CD4-positive, alpha-beta T cell treated with Interleukin-21 for 1 hour (primary cell): Measurements from ENCODE around the gene TARS1.

Source experiments
- DNase-seq: peaks from one replicate; pipeline ENCODE4 v3.0.0-alpha.2; 2020

TARS1 gene

DNA sequence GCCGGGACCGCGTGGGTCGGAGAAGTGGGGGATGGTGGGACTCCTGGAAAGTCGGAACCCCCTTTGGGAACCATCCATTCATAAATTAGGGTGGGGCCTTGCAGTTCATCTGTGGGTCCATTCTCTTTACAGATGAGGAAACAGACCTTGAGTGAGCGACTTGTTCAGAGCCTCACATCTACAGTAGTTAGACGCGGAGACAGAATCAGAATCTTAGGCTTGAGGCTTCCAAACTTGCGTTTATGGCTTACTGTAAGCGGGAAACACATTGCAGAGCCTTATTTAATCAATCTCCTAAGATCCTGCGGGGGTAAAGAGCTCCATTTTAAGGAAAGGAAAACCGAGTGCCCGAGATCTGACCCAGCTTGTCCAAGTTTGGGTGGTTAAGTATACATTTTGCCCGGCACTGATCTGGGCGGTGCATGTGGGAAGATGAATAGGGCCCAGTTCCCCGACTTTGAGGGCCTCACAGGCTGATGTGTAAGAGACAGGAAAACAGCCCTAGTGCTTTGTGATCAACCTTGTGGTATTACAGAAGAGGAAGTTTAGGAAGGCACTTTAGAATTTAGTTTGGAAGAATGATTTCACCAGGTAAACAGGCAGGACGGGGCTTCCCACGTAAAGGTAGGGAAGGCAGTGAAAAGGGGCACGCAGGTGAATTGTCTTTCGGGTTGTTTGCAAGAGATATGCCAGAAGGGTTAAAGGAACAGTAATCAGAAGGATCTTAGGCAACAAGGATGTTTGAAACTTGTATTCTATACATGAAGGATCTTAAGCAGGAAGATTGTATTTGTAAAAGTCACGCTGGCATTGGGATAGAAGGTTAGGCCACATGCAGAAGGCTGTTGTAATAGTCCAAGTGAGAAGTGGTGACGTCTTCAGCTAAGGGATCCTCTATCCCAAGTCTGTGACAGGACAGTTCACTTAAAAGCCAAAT lies 744 bp downstream of the TARS1 start:
- peak; percentile 31 for DNase-seq

DNA sequence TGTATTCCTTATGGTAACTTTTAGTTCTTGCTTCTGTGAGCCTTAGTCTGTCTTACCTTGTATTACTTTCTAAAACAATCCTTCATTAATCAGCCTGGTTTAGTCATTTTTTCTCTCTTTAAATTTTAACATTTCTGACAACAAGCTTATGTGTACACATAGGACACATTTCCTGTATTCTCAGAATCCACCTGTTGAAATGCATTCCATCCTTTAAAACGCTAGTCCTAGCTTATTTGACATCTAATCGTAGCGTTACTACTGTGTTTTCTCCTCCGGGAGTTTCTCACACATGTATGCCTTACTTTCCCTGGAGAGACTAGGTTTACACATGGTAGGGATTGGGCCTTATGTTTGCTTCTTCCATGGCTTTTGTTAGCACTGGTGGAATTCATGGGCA lies 3.8 kb downstream of the TARS1 start:
- DNase-seq, result no peak

DNA sequence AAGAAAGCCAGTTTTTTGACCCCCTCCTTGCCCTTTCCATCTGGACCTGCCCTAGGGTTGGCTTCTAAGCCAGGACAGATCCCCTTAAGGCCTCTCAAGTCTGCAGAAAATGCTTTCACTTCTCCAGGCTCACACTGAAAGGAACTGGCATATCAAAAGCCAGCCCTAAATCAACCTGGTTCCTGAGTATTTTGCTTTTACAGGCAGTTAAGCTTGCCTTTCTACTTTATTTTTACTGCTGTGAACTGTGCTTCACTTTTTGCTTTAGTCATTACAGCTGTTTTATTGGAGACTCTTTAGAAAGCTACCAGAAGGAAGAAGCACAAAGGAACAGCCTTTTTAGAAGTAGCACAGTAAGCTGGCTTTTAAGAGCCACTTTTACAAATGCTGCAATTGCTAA lies 5.0 kb downstream of the TARS1 start:
- no peak for DNase-seq

DNA sequence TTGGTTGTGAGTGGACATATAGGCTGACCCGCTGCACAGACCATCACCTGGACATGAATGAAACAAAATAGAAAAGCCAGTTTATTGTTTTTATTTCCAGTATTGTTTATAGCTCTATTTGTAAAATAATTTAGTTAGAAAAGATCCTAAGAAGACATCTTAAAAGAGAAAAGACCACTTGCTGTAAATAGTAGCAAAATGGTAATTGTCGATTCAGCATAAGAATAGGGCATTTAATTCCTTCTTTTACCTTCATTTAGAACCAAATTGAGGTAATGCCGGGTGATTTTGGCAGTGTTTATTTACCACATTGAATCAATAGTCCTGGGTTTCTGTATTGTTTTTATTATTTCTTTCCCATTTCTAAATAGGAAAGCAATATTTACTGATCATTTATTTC lies 7.4 kb downstream of the TARS1 start:
- DNase-seq, result no peak

DNA sequence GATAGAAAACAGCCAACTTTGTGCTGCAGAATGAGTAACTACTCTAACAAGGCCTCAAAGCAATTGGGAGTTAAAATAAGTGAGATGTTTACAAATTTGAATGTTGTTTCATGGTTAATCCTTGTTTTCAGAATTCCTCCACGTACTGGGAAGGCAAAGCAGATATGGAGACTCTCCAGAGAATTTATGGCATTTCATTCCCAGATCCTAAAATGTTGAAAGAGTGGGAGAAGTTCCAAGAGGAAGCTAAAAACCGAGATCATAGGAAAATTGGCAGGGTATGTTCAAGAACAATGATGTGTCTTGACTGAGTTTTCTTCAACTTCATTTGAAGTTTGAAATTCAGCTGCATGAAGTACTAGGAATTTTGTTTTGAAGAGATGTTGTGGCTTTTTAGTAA lies 16.4 kb downstream of the TARS1 start:
- no peak for DNase-seq

DNA sequence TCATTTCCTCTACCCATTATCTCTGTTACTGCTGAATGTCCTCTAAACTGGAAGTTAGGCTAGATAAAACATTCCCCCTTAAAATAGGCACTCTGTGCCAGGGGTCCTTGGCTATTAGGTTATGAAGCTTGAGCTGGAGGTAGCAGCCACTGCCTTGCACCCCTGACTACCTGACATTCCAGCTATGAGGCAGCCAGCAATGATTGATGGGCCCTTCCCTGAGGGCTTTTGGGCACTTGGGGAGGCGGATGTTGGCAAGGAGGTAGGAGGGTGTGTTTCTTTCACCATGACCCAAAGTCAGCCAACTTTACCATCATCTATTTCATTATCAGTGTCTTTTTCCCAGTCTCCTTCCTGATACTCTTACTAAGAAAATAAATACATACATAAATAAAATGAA lies 17.1 kb downstream of the TARS1 start:
- no peak for DNase-seq

DNA sequence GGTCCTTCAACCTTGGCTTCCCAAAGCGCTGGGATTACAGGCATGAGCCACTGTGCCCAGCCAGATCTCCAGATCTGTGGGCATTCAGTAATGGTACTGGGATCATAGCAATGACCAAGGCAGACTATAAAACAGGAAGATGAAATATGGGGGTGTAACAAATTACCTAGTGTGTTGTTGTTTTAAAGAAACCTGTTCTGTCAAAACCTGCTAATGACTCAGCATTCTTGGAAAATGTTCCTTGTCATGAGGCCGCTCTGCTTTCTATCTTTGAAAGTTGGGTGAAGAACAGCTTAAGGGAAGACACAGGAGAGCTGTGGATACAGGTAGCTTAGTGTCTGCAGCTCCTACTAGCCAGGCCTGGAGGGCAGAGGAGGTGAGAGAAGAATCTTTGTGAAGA lies 19.4 kb downstream of the TARS1 start:
- DNase-seq, result no peak

DNA sequence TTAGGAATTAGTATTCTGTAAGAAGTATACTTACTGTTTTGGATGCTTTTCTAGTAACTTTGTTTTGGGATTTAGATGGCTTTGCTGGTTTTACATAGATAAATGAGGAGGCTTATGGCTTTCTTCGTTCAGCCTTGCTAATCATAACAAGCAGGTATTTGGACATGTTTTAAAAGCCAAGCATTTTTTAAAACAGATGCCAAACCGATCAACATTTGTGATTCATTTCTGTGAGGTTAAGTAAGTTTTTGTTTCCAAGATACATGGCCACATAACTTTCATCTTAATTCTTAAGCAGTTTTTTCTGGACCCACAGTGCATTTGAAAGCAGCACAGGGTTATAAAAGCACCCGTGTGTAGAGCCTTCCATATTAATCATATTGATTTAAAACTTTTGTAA lies 21.7 kb downstream of the TARS1 start:
- DNase-seq, result no peak

DNA sequence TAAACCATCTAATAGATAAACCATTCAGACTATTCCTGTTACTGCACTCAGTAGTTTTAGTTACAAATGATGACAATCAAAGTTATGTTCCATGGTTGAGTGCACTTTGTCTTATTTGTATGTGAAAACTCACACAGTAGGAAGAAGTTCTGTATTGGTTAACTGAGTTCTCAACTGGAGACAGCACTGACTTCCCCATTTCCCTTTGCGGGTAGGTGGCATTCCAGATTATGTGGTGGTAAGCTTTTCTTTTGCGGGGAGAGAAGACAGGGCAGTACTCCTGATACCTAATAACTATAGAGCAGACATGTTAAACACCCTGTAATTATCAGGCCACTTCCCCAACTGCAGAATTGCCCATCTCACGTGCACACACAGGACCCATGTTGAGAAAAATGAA lies 24.4 kb downstream of the TARS1 start:
- no peak for DNase-seq

DNA sequence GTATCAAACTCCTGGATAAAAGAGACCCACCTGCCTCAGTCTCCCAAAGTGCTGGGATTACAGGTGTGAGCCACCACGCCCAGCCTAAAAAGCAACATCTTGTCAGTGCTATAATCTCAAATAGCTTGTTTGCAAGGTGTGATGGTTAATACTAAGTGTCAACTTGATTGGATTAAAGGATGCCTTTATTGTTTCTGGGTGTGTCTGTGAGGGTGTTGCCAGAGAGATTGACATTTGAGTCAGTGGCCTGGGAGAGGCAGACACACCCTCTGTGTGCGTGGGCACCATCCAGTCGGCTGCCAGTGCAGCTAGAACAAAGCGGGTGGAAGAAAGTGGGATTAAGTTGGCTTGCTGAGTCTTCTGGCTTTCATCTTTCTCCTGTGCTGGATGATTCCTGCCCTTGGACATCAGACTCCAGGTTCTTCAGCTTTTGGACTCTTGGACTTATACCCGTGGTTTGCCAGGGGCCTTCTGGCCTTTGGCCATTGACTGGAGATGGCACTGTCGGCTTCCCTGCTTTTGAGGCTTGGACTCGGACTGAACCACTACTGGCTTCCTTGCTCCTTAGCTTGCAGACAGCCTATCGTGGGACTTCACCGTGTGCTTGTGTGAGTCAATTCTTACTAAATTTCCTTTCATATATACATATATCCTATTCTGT lies 28.1 kb downstream of the TARS1 start:
- DNase-seq, result no peak

DNA sequence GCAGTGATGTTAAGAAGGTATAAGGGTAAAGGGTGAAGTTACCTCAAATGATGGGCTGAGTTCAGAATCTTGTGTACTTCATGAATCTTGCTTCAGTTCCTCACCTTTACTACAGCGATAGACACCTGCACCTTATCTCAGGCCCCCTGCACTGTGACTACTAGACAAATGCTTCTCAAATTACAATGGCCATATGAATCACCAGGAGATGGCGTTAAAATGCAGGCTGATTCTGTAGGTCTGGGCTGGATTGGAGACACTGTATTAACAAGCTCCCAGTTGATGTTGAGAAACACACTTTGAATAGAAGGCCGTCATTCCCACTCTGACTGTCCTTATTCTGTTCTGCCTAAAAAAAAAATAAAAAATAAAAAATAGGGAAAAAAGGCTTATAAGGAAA lies 29.8 kb downstream of the TARS1 start:
- no peak for DNase-seq

DNA sequence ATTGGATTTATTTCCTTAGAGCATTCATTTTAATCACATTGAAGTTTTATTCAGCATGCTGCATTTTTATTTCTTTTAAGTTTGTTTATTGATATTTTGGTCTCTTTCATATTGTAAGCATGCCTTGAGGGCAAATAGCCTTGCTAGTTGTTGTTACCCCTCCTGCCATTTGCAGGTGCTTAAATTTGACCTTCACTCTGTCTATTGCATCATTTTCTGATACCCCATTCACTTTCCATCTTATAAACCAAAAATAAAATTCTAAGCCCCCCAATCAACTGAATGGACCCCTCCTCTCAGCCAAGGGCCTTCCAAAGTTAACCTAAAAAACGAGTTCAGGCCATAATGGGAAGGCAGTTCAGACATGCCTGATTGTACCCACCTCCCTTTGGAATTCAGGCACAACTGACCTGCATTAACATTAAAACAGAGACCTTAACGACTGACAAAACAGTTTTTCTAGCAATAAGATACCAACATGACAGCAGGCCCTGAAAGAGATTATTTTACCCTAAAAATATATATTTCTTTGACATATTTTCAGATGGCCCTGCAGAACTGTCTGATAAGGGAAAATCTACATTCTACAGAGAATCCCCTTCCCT lies 32.1 kb downstream of the TARS1 start:
- no peak for DNase-seq

DNA sequence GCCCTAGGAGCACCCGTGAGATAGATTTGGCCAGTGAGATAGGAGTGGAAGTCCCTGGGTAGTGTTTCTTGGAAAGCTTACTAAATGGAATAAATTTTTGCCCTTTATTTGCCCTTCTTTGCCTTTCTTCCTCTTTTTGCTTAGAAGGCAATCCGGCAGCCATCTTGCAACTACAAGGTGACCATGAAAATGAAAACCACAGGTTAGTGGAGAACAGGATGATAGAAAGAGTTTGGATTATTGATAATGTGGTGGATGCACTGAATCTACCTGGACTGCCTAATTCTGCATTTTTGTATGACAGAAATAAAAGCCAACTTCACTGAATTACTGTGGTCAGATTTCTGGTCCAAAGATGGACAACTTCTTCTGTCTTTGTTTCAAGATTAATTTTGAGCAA lies 33.2 kb downstream of the TARS1 start:
- DNase-seq, result no peak

DNA sequence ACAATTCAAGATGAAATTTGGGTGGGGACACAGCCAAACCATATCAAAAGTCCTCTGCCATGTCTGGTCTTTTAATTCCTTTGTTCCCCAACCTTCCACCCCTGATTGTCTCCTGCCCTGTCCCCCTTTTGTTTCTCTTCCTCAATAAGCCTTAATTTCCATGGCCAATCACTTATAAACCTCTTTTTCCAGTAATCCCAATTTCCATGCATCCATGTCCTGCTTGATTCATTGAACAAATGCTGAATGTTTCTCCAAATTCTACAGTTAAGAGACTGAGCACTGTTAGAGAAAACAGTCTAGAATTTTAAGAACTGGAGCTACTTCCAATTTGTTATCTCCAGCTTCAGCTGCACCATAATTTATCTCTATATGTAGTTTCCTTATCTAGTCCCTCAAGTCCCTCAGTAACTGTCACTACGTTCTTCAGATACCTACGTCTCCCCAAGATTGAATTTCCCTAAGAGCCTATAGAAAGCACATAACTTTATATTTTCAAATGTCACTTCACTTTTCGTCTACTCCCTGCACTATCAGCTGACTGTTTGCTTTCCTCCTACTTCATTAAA lies 34.2 kb downstream of the TARS1 start:
- DNase-seq, result no peak

DNA sequence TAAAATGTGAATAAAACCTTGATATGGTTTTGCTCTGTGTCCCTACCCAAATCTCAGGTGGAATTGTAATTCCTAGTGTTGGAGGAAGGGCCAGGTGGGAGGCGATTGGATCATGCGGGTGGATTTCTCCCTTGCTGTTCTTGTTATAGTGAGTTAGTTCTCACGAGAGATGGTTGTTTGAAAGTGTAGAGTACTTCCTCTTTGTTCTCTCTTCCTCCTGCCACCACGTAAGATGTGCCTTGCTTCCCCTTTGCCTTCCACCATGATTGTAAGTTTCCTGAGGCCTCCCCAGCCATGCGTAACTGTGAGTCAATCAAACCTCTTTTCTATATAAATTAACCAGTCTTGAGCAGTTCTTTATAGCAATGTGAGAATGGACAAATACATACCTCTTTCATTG lies 34.9 kb downstream of the TARS1 start:
- no peak for DNase-seq

DNA sequence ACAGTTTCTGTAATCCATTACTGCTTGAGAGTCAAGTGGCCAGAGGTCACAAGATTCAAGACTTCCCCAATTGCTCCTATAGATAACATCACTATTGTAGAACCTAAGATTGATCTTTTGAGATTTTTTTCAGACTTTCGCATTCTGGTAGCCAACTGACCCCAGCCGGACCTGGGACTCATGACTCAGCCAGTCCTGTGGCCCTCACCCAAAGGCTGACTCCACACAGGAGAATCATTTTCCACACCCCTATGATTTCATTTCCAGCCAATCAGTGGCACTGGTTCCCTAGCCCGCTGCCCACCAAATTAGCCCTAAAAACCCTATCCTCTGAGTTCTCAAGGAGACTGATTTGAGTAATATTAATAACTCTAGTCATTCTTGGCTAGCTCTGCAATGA lies 36.2 kb downstream of the TARS1 start:
- no peak for DNase-seq

DNA sequence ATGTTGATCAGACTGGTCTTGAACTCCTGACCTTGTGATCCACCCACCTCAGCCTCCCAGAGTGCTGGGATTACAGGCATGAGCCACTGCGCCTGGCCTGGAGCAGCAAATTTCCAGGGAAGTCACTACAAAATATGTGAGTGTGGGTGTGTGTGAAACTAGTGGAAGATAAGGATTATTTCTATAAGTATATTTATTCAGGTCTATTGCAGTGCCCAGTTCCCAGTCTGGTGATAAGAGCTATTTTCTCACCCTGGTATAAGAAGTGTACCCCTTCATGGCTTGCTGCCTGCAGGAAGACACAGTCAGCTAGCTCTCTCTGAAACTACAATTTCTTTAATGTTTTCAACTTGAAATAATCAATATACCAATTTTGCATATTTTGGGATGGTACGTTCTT lies 37.1 kb downstream of the TARS1 start:
- DNase-seq, result no peak

DNA sequence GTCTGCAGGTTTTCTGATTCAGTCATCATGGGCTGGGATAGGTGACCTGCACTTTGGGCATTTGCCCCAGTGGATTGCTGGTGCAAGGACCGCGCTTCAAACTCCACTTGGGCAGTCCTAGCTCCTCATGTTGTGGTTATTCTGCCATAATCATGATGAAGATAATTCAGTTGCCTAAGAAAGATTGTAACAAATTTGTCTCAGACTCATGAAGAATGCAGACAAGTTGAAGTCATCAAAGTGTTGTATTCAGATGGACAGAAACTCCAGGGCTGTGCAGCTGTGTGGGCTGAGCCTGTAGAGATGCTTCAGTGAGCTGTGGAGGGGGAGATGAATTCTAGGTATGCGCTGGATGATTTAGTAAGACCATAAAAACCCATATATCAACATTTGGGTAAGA lies 38.5 kb downstream of the TARS1 start:
- DNase-seq, result no peak

DNA sequence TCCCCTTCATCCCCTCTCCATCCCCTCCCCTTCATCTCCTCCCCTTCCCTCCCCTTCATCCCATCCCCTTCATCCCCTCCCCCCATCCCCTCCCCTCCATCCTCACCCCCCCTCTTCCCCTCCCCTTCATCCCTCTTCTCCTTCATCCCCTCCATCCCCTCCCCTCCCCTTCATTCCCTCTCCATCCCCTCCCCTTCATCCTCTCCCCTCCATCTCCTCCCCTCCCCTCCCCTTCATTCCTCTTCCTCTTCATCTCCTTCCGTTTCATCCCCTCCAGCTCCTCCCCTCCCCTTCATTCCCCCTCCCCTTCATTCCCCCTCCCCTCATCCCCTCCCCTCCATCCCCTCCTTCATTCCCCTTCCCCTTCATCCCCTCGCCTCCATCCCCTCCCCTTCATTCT lies 40.1 kb downstream of the TARS1 start:
- no peak for DNase-seq

DNA sequence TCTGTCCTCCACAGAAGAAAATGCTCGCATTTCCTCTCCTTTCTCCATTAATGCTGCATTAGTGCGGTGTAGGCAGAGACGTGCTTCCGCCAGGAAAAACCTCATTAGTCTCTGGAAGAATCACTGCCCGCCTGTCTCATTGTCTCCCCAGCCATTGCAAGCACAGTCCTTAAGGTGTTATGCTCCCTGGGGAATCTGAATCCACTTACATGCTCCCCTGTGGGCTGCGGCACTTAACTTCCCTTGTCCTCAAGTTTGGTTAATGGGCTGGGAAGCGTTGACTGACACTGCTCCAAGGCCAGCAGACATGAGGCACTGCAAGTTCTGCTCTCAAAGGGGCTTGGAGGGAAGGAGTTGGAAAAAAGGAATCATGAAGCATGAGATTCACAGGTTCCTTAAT lies 41.6 kb downstream of the TARS1 start:
- DNase-seq, result no peak

DNA sequence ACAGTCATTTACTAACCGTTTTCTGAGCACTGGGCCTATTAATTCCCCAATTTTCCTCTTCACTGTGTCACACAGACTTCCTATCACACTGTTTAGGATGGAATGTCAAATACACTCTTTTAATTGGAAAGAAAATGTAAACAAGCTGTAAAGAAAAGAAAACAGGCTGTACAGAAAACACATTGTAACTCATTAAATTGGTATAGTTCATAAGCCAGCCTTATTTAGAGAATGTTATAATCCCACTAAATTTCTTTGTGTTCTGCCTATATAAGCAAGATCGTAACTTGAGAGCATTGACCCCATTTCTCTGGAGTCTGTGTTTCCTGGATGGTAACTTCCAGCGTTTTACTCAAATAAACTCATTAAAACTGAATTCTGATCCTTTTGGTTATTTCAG lies 46.5 kb downstream of the TARS1 start:
- DNase-seq, result no peak

DNA sequence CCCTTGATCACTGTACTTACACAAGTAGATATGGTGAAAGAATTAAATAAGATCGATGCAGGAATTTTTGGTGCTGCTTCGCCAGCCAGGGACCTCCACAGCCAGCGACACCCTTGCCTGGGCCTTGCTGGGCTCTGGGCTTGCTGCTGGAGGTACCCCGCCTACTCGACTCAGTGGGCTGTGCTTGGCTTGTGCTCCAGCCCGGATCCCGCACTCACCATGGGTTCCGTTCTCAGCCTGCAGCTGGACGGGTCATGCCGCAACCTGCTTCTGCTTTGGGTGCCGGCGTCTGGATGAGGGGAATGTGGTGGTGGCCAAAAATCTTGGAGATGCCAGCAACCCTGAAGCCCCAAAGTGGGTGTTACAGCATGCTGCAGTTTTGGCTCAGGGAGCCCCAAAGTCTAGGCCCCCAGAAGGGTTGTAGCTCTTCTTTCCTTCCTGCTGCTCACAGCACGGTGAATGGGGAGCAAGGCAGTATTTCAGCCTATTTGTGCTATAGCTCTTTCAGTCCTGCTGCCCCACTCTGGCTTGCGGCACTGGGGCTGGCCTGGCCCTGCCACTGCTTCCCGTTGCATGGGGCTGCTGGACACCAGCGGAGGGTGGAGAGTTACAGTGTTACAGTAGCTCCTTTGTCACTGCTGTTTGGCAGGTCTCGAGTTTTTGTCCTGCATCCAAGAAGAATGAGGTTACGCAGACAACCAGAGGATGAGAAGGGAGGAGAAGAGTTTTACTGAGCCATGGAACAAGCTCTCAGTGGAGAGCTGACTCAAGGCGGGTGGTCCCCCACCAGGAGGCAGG lies 48.0 kb downstream of the TARS1 start:
- no peak for DNase-seq

DNA sequence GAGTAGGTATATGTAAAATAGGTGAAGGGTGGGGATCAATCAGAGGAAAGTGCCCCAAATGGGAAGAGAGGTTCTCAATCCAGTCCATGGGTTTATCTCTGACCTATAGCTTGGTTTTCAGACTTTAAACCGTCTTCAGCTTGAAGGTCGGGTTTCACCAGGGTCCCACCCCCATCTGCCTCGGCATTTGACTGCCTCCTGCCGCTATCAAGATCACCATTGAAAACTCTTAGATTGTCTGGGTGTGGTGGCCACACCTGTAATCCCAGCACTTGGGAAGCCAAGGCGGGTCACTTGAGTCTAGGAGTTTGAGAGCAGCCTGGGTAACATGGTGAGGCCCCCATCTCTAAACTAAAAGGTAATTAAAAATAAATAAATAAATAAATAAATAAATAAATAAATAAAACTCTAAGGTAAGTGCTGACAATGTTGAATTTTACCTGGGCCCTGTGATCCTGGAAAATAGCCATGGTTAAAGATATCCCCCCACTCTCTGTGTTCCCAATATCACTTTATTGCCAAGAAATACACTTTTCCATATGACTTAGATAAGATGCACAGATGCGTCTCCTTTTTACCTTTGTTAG lies 48.8 kb downstream of the TARS1 start:
- no peak for DNase-seq
